Uterus (tissue), 4 donors: ENCODE measurements around the gene PPP2R2C. TPM values are rescaled to one million over a fixed set of nuclear protein-coding genes. Genes with fewer than 3 reads are reported as not detected.

Experiments
- DNase-seq, 2 donors: peaks; one replicate each; pipeline ENCODE4 v3.0.0-alpha.2; 2019 to 2020
- H3K27ac ChIP-seq, 2 donors: fragments of 200-600 bp; sonication (generic); 1 replicate in 1 of 2; 2 replicates in 1 of 2; pipeline ENCODE4 v1.5.1; 2016 to 2018
- H3K27me3 ChIP-seq, 2 donors: fragments of 200-600 bp; sonication (generic); one replicate each; pipeline ENCODE4 v1.5.1; 2018 to 2019; ENCODE audit warnings: control low read depth in 1 of 2
- H3K36me3 ChIP-seq, 2 donors: fragments of 200-600 bp; sonication (generic); one replicate each; pipeline ENCODE4 v1.5.1; 2019; ENCODE audit warnings: control low read depth in 1 of 2
- H3K4me1 ChIP-seq, 2 donors: fragments of 200-600 bp; sonication (generic); one replicate each; pipeline ENCODE4 v1.5.1; 2018 to 2019; ENCODE audit warnings: control low read depth in 1 of 2
- H3K4me3 ChIP-seq, 2 donors: fragments of 200-600 bp; sonication (generic); 1 replicate in 1 of 2; 2 replicates in 1 of 2; pipeline ENCODE4 v1.5.1; 2018 to 2019; ENCODE audit warnings: mild to moderate bottlenecking in 1 of 2
- H3K9me3 ChIP-seq, 2 donors: fragments of 200-600 bp; sonication (generic); one replicate each; pipeline ENCODE4 v1.5.1; 2019; ENCODE audit warnings: control low read depth in 1 of 2
- POLR2A ChIP-seq, 2 donors: fragments of 450-650 bp; IDR thresholded peaks; one replicate each; pipeline ENCODE4 v1.6.1; 2016; ENCODE audit warnings: antibody characterized with exemption in 2 of 2, mild to moderate bottlenecking in 1 of 2, moderate library complexity in 1 of 2
- intact Hi-C: fragments of 100-400 bp; cut with DNase I; formaldehyde crosslinking; loops from one replicate; pipeline ENCODE4 v1.15.1; 2023; ENCODE audit warnings: low total_unique reads
- total RNA-seq, 4 donors: library from RNA; depleted of rRNA in 3 of 4; stranded (reverse); fragments of >200 nt in 3 of 4; gene quantifications; one replicate each; pipeline versions ENCODE4 v1.1.0 to v1.2.4, GENCODE V29; 2014 to 2023
- TF ChIP-seq, protein P1 (sequence below), 4 experiments: fragments of 200-600 bp in 2 of 4; fragments of 450-650 bp in 2 of 4; sonication (generic) in 2 of 4; IDR thresholded peaks; one replicate each; pipeline ENCODE4 v1.5.1; 2016 to 2019; ENCODE audit warnings: antibody characterized with exemption in 4 of 4, mild to moderate bottlenecking in 2 of 4, moderate library complexity in 1 of 4
- donor health status: DM: yes; HTN: yes; CAD: no.

Gene PPP2R2C
- total RNA-seq, 4 donors from 2014 or later, result 2.9 to 49.1 (median 27.3) TPM

GRCh38 chr4:6298852-6299251 is 173.6 kb downstream of the PPP2R2C start:
- intact Hi-C loops, result no loop called here
- Histone ChIP-seq H3K36me3 (no peaks in the 10 kb centered on the region), H3K9me3 (no peaks in the 10 kb centered on the region), H3K27me3 (no peaks in the 10 kb centered on the region), H3K4me3 (no peak overlapping the region), H3K4me1 (no peaks in the 10 kb centered on the region), H3K27ac (no peak overlapping the region)
- TF ChIP-seq, protein P1, sequence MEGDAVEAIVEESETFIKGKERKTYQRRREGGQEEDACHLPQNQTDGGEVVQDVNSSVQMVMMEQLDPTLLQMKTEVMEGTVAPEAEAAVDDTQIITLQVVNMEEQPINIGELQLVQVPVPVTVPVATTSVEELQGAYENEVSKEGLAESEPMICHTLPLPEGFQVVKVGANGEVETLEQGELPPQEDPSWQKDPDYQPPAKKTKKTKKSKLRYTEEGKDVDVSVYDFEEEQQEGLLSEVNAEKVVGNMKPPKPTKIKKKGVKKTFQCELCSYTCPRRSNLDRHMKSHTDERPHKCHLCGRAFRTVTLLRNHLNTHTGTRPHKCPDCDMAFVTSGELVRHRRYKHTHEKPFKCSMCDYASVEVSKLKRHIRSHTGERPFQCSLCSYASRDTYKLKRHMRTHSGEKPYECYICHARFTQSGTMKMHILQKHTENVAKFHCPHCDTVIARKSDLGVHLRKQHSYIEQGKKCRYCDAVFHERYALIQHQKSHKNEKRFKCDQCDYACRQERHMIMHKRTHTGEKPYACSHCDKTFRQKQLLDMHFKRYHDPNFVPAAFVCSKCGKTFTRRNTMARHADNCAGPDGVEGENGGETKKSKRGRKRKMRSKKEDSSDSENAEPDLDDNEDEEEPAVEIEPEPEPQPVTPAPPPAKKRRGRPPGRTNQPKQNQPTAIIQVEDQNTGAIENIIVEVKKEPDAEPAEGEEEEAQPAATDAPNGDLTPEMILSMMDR (IDR thresholded peaks at IDR 0.05), result no peak
- TF ChIP-seq POLR2A (IDR thresholded peaks at IDR 0.05), result no peak
- no peak for DNase-seq

DNA sequence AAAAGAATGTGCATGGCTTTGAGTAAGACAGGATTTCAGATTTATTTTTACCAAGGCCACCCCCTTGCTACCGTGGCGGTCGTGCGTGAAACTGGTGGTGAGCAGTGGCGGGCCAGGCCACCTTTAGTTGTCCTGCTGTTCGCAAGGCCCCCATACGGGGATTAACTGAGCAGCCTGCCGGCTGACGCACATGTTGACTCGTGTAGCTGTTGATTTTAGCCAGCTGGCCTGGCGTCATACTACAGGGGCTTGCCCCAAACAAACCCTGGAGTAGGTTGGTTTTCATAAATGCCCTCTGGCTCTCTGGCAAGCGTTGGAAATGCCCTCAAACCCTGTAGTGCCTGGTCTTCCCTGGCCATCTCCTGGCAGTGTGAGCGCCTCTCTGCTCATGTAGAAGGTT is 174.4 kb downstream of the PPP2R2C start:
- Histone ChIP-seq H3K9me3 (no peaks in the 10 kb centered on the region), H3K27ac (no peak overlapping the region), H3K4me3 (no peak overlapping the region), H3K4me1 (no peaks in the 10 kb centered on the region), H3K27me3 (no peaks in the 10 kb centered on the region), H3K36me3 (no peaks in the 10 kb centered on the region)
- intact Hi-C loops, result no loop called here
- TF ChIP-seq POLR2A (IDR thresholded peaks at IDR 0.05), result no peak
- TF ChIP-seq, protein P1 (IDR thresholded peaks at IDR 0.05), result no peak
- DNase-seq, result no peak

DNA sequence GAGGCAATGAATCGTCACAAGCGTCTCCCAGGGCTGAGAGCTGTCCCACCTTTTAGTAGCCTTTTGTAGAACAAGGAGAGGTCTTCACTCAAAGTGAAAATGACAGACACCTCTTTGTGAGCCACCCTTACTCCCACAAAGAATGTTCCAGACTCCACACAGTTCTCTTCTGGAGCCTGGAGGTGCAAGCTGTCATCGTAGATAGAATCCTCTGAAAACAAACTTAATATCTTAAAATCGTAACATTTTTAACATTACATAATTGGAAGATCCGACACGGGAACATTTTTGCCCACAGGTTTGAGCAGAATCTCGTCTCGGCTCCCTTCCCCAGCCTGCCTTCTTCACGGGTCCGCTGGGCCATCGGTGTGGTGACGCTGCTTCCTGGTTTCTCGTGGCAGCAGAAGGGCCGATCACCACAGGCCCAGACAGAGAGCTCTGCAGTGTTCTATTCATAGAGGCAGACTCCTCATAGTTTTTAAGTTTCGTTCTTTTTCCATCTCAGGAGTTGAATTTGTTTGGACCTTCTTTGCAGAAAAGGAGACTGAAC is 175.1 kb downstream of the PPP2R2C start:
- no peaks in the 10 kb centered on the region for H3K9me3 ChIP-seq
- H3K27me3 ChIP-seq, result no peaks in the 10 kb centered on the region
- TF ChIP-seq POLR2A (IDR thresholded peaks at IDR 0.05), result no peak
- TF ChIP-seq, protein P1 (IDR thresholded peaks at IDR 0.05), result no peak
- no peak overlapping the region for H3K4me3 ChIP-seq
- H3K4me1 ChIP-seq, result no peaks in the 10 kb centered on the region
- H3K36me3 ChIP-seq, result no peaks in the 10 kb centered on the region
- no peak for DNase-seq
- intact Hi-C loops, result no loop called here
- no peak overlapping the region for H3K27ac ChIP-seq

DNA sequence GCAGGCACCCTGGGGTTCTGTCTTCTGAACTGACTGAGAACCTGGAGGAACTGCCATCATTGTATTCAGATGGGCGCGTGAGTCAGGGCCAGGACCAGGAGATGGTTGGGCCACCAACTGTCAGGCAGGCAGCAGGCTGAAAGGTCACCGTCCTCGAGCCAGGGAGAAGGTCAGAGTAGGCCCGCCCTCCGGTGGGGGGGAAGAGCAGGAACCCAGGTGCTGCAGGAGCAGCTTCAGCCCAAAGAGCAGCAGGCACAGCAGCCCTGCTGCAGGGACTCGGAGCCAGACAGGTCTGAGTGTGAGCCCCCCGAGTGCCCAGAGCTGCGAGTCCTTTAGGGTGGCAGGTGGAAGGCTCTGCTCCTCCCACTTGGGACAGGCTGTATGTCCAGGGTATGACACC is 176.4 kb downstream of the PPP2R2C start:
- DNase-seq, result no peak
- Histone ChIP-seq H3K4me3 (no peak overlapping the region), H3K27ac (no peak overlapping the region), H3K27me3 (no peaks in the 10 kb centered on the region), H3K4me1 (no peaks in the 10 kb centered on the region), H3K9me3 (no peaks in the 10 kb centered on the region), H3K36me3 (no peaks in the 10 kb centered on the region)
- no peak for TF ChIP-seq POLR2A (IDR thresholded peaks at IDR 0.05)
- TF ChIP-seq, protein P1 (IDR thresholded peaks at IDR 0.05), result no peak
- intact Hi-C loops, result no loop called here

GRCh38 chr4:6295495-6295894 is 176.9 kb downstream of the PPP2R2C start:
- H3K27me3 ChIP-seq, result no peaks in the 10 kb centered on the region
- no peak for TF ChIP-seq POLR2A (IDR thresholded peaks at IDR 0.05)
- TF ChIP-seq, protein P1 (IDR thresholded peaks at IDR 0.05), result no peak
- no peak overlapping the region for H3K4me3 ChIP-seq
- no peaks in the 10 kb centered on the region for H3K36me3 ChIP-seq
- intact Hi-C loops, result no loop called here
- H3K4me1 ChIP-seq, result no peaks in the 10 kb centered on the region
- no peak overlapping the region for H3K27ac ChIP-seq
- no peak for DNase-seq
- no peaks in the 10 kb centered on the region for H3K9me3 ChIP-seq
